Mesenchymal stem cell (in vitro differentiated cells and primary cell): ENCODE results near the gene INTS13.
"Not testable (repeated sequence)": the region's sequence is repeated elsewhere in the genome, so short reads cannot be mapped to it uniquely, and the experiment has no call there.

Experiments
- DNase-seq: peaks from one replicate; pipeline ENCODE4 v3.0.0-alpha.2; 2013
- H2AFZ ChIP-seq: one replicate; pipeline ENCODE4 v1.6.1; 2013; ENCODE audit warnings: low read depth, mild to moderate bottlenecking, control low read depth, inconsistent platforms, low read length, moderate library complexity
- H2AK5ac ChIP-seq: 2 replicates; pipeline ENCODE4 v1.6.1; 2013; ENCODE audit warnings: low read length, moderate library complexity, mild to moderate bottlenecking, inconsistent platforms; ENCODE audit not compliant: severe bottlenecking
- H2BK120ac ChIP-seq: one replicate; pipeline ENCODE4 v1.6.1; 2013; ENCODE audit warnings: low read depth, mild to moderate bottlenecking, inconsistent platforms, low read length, moderate library complexity
- H2BK12ac ChIP-seq, 2 experiments: one replicate each; pipeline ENCODE4 v1.6.1; 2013; ENCODE audit warnings: inconsistent platforms in 2 of 2, low read length in 2 of 2, mild to moderate bottlenecking in 2 of 2, moderate library complexity in 2 of 2, control low read depth in 1 of 2
- H2BK15ac ChIP-seq: one replicate; pipeline ENCODE4 v1.6.1; 2013; ENCODE audit warnings: mild to moderate bottlenecking, low read depth, inconsistent platforms; ENCODE audit not compliant: poor library complexity, severe bottlenecking
- H2BK5ac ChIP-seq: 2 replicates; pipeline ENCODE4 v1.6.1; 2013; ENCODE audit warnings: low read depth, mild to moderate bottlenecking, low read length, control low read depth, inconsistent platforms; ENCODE audit not compliant: poor library complexity, severe bottlenecking
- H3K14ac ChIP-seq, 2 experiments: one replicate each; pipeline ENCODE4 v1.6.1; 2013; ENCODE audit warnings: inconsistent platforms in 2 of 2, low read length in 2 of 2, control low read depth in 1 of 2, mild to moderate bottlenecking in 1 of 2, moderate library complexity in 1 of 2
- H3K18ac ChIP-seq, 2 experiments: one replicate each; pipeline ENCODE4 v1.6.1; 2013; ENCODE audit warnings: inconsistent platforms in 2 of 2, low read length in 2 of 2, control low read depth in 1 of 2, low read depth in 1 of 2, mild to moderate bottlenecking in 1 of 2
- H3K23ac ChIP-seq, 2 experiments: one replicate each; pipeline ENCODE4 v1.6.1; 2013; ENCODE audit warnings: inconsistent platforms in 2 of 2, low read length in 2 of 2, mild to moderate bottlenecking in 2 of 2, moderate library complexity in 2 of 2, control low read depth in 1 of 2
- H3K27ac ChIP-seq: 2 replicates; pipeline ENCODE4 v1.5.1; 2013; ENCODE audit warnings: mild to moderate bottlenecking, moderate library complexity, low read length, control low read depth, inconsistent platforms; ENCODE audit not compliant: poor library complexity, severe bottlenecking
- H3K27me3 ChIP-seq, 2 experiments: 2 replicates each; pipeline versions ENCODE4 v1.6.1 to v1.7.0; 2013; ENCODE audit warnings: low read length in 2 of 2, mild to moderate bottlenecking in 2 of 2, moderate library complexity in 2 of 2, control low read depth in 1 of 2, inconsistent platforms in 1 of 2; ENCODE audit not compliant: control insufficient read depth in 1 of 2, insufficient read depth in 1 of 2
- H3K36me3 ChIP-seq, 2 experiments: 2 replicates each; pipeline versions ENCODE4 v1.6.1 to v1.7.0; 2013; ENCODE audit warnings: low read length in 2 of 2, control low read depth in 1 of 2, inconsistent platforms in 1 of 2, low read depth in 1 of 2, mild to moderate bottlenecking in 1 of 2; ENCODE audit not compliant: insufficient read depth in 2 of 2, control insufficient read depth in 1 of 2
- H3K4ac ChIP-seq, 2 experiments: one replicate each; pipeline ENCODE4 v1.6.1; 2013; ENCODE audit warnings: inconsistent platforms in 2 of 2, low read length in 2 of 2, mild to moderate bottlenecking in 2 of 2, moderate library complexity in 2 of 2, control low read depth in 1 of 2, low read depth in 1 of 2
- H3K4me1 ChIP-seq: 2 replicates; pipeline ENCODE4 v1.6.1; 2013; ENCODE audit warnings: low read depth, low read length, control low read depth; ENCODE audit not compliant: control insufficient read depth, insufficient read depth
- H3K4me2 ChIP-seq: 2 replicates; pipeline ENCODE4 v1.6.1; 2013; ENCODE audit warnings: low read length, mild to moderate bottlenecking, inconsistent platforms; ENCODE audit not compliant: poor library complexity, severe bottlenecking
- H3K4me3 ChIP-seq, 2 experiments: 2 replicates each; pipeline versions ENCODE4 v1.5.1 to v1.7.0; 2013; ENCODE audit warnings: low read length in 2 of 2, mild to moderate bottlenecking in 2 of 2, control low read depth in 1 of 2, low read depth in 1 of 2; ENCODE audit not compliant: insufficient read depth in 1 of 2
- H3K79me1 ChIP-seq: replicated peaks from 2 replicates; pipeline ENCODE4 v1.6.1; 2013; ENCODE audit warnings: mild to moderate bottlenecking, control low read depth, low read length, inconsistent platforms; ENCODE audit not compliant: poor library complexity, severe bottlenecking
- H3K9ac ChIP-seq: 2 replicates; pipeline ENCODE4 v1.7.0; 2013; ENCODE audit warnings: mild to moderate bottlenecking, low read length, moderate library complexity
- H3K9me3 ChIP-seq: 2 replicates; pipeline ENCODE4 v1.7.0; 2013; ENCODE audit warnings: mild to moderate bottlenecking, low read length; ENCODE audit not compliant: control insufficient read depth
- H4K8ac ChIP-seq: one replicate; pipeline ENCODE4 v1.6.1; 2013; ENCODE audit warnings: inconsistent platforms, mild to moderate bottlenecking, low read length, moderate library complexity
- H4K91ac ChIP-seq: one replicate; pipeline ENCODE4 v1.6.1; 2013; ENCODE audit warnings: mild to moderate bottlenecking, low read length, inconsistent platforms
- WGBS: methylation state at CpG from one replicate; pipeline ENCODE4 v1.1.7; 2013; ENCODE audit warnings: mixed read lengths; 5-methylcytosine and 5-hydroxymethylcytosine counted together

Gene INTS13

GRCh38 chr12:26963413-26963812, 25.6 kb upstream of the INTS13 start:
- no peak overlapping the region for H3K4ac ChIP-seq
- no CpG with 5 or more reads among the region's 1 CpG for WGBS
- H3K14ac ChIP-seq = no peak overlapping the region
- peaks cover 3% of the 10 kb centered on the region for H3K79me1 ChIP-seq
- no peak overlapping the region for H3K4me2 ChIP-seq
- no peak overlapping the region for H2BK5ac ChIP-seq
- H4K8ac ChIP-seq = no peak overlapping the region
- no peak overlapping the region for H3K4me3 ChIP-seq
- H3K23ac ChIP-seq = no peak overlapping the region
- H3K36me3 ChIP-seq = peaks cover 0 to 76% of the 10 kb centered on the region in 2 experiments
- no peak overlapping the region for H2AFZ ChIP-seq
- H2BK120ac ChIP-seq = no peak overlapping the region
- H2BK12ac ChIP-seq = no peak overlapping the region
- DNase-seq = no peak
- H3K27me3 ChIP-seq = no peaks in the 10 kb centered on the region
- no peak overlapping the region for H2AK5ac ChIP-seq
- H3K27ac ChIP-seq = no peak overlapping the region
- H3K18ac ChIP-seq = no peak overlapping the region
- H4K91ac ChIP-seq = no peak overlapping the region
- no peaks in the 10 kb centered on the region for H3K9me3 ChIP-seq
- H3K9ac ChIP-seq = no peak overlapping the region
- H3K4me1 ChIP-seq = peaks cover 2% of the 10 kb centered on the region
- H2BK15ac ChIP-seq = no peak overlapping the region

DNA sequence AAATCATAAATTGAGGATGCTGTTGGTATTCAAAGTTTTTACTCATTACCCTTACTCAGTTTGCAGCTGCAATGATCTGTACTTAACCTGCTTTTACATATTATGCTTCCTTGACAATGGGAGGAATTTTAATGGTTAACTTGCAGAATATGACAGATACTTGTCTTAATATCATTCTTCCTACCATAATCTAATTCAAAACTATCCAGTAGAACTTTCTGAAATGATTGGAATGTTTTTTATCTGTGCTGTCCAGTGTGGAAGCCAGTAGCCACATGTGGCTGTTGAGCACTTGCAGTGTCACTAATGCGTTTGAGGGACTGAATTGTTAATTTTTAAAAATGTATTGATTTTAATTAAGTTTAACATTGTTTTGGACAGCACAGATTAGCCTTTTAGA, 24.0 kb upstream of the INTS13 start:
- Histone ChIP-seq H3K9me3 (no peaks in the 10 kb centered on the region), H2BK120ac (no peak overlapping the region), H3K9ac (no peak overlapping the region), H2BK5ac (no peak overlapping the region), H2BK12ac (no peak overlapping the region), H3K14ac (no peak overlapping the region), H3K79me1 (peaks cover 4% of the 10 kb centered on the region), H3K27me3 (no peaks in the 10 kb centered on the region), H3K27ac (no peak overlapping the region), H3K4ac (no peak overlapping the region), H4K91ac (no peak overlapping the region), H2AK5ac (no peak overlapping the region), H2AFZ (no peak overlapping the region), H2BK15ac (no peak overlapping the region), H3K36me3 (peaks cover 3 to 80% of the 10 kb centered on the region in 2 experiments), H3K4me3 (no peak overlapping the region), H3K18ac (no peak overlapping the region), H3K4me1 (peaks cover 2% of the 10 kb centered on the region), H3K23ac (no peak overlapping the region), H4K8ac (no peak overlapping the region), H3K4me2 (no peak overlapping the region)
- no peak for DNase-seq
- 100% methylated on average over 1 of the region's 1 CpG for WGBS

DNA sequence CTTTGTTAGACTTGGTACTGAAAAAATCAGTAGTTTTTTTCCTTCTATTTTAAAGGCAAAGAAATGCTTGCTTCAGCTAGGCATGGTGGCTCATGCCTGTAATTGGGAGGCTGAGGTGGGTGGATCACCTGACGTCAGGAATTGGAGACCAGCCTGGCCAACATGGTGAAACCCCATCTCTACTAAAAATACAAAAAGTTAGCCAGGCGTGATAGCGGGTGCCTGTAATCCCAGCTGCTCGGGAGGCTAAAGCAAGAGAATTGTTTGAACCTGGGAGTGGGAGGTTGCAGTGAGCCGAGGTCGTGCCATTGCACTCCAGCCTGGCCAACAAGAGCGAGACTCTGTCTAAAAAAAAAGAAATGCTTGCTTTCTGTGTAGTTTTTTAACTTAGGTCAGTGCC, 23.6 kb upstream of the INTS13 start:
- H3K27me3 ChIP-seq, H4K8ac ChIP-seq, H4K91ac ChIP-seq, DNase-seq, H3K9ac ChIP-seq, H2BK5ac ChIP-seq, H3K23ac ChIP-seq, H3K14ac ChIP-seq, H3K4me1 ChIP-seq, H3K4ac ChIP-seq, H2AFZ ChIP-seq, H3K4me2 ChIP-seq, H3K4me3 ChIP-seq, H2BK12ac ChIP-seq, H2BK120ac ChIP-seq, H3K9me3 ChIP-seq, H3K79me1 ChIP-seq, H3K27ac ChIP-seq, H3K18ac ChIP-seq, H2BK15ac ChIP-seq, H2AK5ac ChIP-seq: not testable (repeated sequence)
- 98% methylated on average over 6 of the region's 7 CpGs for WGBS
- H3K36me3 ChIP-seq = peaks cover 3 to 80% of the 10 kb centered on the region in 2 experiments

- no peak overlapping the region for H2BK15ac ChIP-seq
- H3K18ac ChIP-seq = no peak overlapping the region
- no peak overlapping the region for H2BK12ac ChIP-seq
- no peak overlapping the region for H4K91ac ChIP-seq
- no peaks in the 10 kb centered on the region for H3K4me1 ChIP-seq
- H3K4me3 ChIP-seq = no peak overlapping the region
- no peak overlapping the region for H3K4ac ChIP-seq
- no peak overlapping the region for H2AFZ ChIP-seq
- no peak for DNase-seq
- H3K36me3 ChIP-seq = peaks cover 3 to 31% of the 10 kb centered on the region in 2 experiments
- H3K79me1 ChIP-seq = peaks cover 10% of the 10 kb centered on the region
- no peak overlapping the region for H3K14ac ChIP-seq
- H2BK120ac ChIP-seq = no peak overlapping the region
- H2AK5ac ChIP-seq = no peak overlapping the region
- no peak overlapping the region for H4K8ac ChIP-seq
- H3K27ac ChIP-seq = no peak overlapping the region
- H3K9me3 ChIP-seq = no peaks in the 10 kb centered on the region
- WGBS = 97% methylated on average over 3 of the region's 4 CpGs
- H3K9ac ChIP-seq = no peak overlapping the region
- no peak overlapping the region for H2BK5ac ChIP-seq
- H3K4me2 ChIP-seq = no peak overlapping the region
- no peaks in the 10 kb centered on the region for H3K27me3 ChIP-seq
- H3K23ac ChIP-seq = no peak overlapping the region
Observed at GRCh38 chr12:26954027-26954426, 16.2 kb upstream of the INTS13 start.
